A673 (cell line): ENCODE measurements around the gene REEP6. TPM values are rescaled to one million over a fixed set of nuclear protein-coding genes. Genes with fewer than 3 reads are reported as not detected.

ENCODE experiments used
- BruUV-seq: library from RNA; stranded (reverse); fragments of 400-500 nt; replicated peaks from 2 replicates; lab custom pipeline; 2021; lab: Mats Ljungman, UMichigan
- CTCF ChIA-PET: fragments of 300-600 bp; sonication (Branson Sonifier 250); formaldehyde crosslinking; loops from one replicate; lab custom pipeline; 2022; ENCODE audit warnings: antibody characterized with exemption; lab: Charles Lee
- POLR2A ChIA-PET: fragments of 300-600 bp; sonication (Branson Sonifier 250); formaldehyde crosslinking; loops from one replicate; lab custom pipeline; 2022; ENCODE audit warnings: antibody characterized with exemption; ENCODE audit not compliant: low non-redundant PET; lab: Charles Lee
- DNase-seq: peaks from one replicate; pipeline ENCODE4 v3.0.0-alpha.2; 2015; ENCODE audit warnings: low spot score
- H3K27ac ChIP-seq: fragments of 200-600 bp; sonication (generic); 2 replicates; pipeline ENCODE4 v1.5.1; 2016; ENCODE audit warnings: mixed run types, low read depth, mild to moderate bottlenecking, mixed read lengths, antibody characterized with exemption, low read length; ENCODE audit not compliant: poor library complexity, severe bottlenecking
- H3K27me3 ChIP-seq: fragments of 200-600 bp; sonication (generic); replicated peaks from 2 replicates; pipeline ENCODE4 v1.6.1; 2017; ENCODE audit warnings: mixed run types, low read depth, mild to moderate bottlenecking, mixed read lengths, antibody characterized with exemption, low read length; ENCODE audit not compliant: insufficient read depth, poor library complexity
- H3K36me3 ChIP-seq: fragments of 200-600 bp; sonication (generic); 2 replicates; pipeline ENCODE4 v1.6.1; 2016; ENCODE audit warnings: mixed run types, mild to moderate bottlenecking, mixed read lengths, antibody characterized with exemption, low read length; ENCODE audit not compliant: insufficient read depth, poor library complexity, severe bottlenecking
- H3K4me1 ChIP-seq: fragments of 200-600 bp; sonication (generic); 2 replicates; pipeline ENCODE4 v1.6.1; 2017; ENCODE audit warnings: mixed run types, mild to moderate bottlenecking, mixed read lengths, antibody characterized with exemption, low read length; ENCODE audit not compliant: insufficient read depth, poor library complexity, severe bottlenecking
- H3K4me3 ChIP-seq: fragments of 200-600 bp; sonication (generic); 2 replicates; pipeline ENCODE4 v1.5.1; 2016; ENCODE audit warnings: low read depth, mixed run types, mild to moderate bottlenecking, mixed read lengths, low read length; ENCODE audit not compliant: poor library complexity, severe bottlenecking
- H3K9me3 ChIP-seq: fragments of 200-600 bp; sonication (generic); 2 replicates; pipeline ENCODE4 v1.6.1; 2016; ENCODE audit warnings: mixed run types, low read depth, mild to moderate bottlenecking, mixed read lengths, antibody characterized with exemption, low read length; ENCODE audit not compliant: poor library complexity, severe bottlenecking
- CTCF ChIP-seq: fragments of 300-800, 200-600 bp; sonication (generic); conservative IDR thresholded peaks from 2 replicates; pipeline ENCODE4 v1.5.1; 2017; ENCODE audit warnings: low read depth, mild to moderate bottlenecking, antibody characterized with exemption, low read length, moderate library complexity, mixed read lengths
- EZH2 ChIP-seq: fragments of 200-600 bp; sonication (generic); IDR thresholded peaks from 2 replicates; pipeline ENCODE4 v1.6.1; 2017; ENCODE audit warnings: borderline replicate concordance, low read depth, mild to moderate bottlenecking, mixed read lengths, antibody characterized with exemption, low read length; ENCODE audit not compliant: poor library complexity, severe bottlenecking
- intact Hi-C: fragments of 100-400 bp; cut with micrococcal nuclease; formaldehyde crosslinking; loops from one replicate; pipeline ENCODE4 v1.10.0; 2022; ENCODE audit not compliant: unreplicated experiment
- total RNA-seq: library from RNA; stranded (reverse); gene quantifications from 2 replicates; pipeline ENCODE4 v1.2.3, GENCODE V29; 2021

Gene REEP6
- total RNA-seq, 1 experiment from 2014 or later = 4.7 TPM

GRCh38 chr19:1472231-1473084 lies 18.5 kb upstream of the REEP6 start:
- POLR2A ChIA-PET = interaction anchor here (0.6 kb wide), 1 partner anchor 17 kb away, joined by 10 read pairs; no protein-coding TSS in a partner anchor

GRCh38 chr19:1473085-1473851 lies 17.7 kb upstream of the REEP6 start:
- Histone ChIP-seq H3K27me3 (peaks cover 39% of the 10 kb centered on the region), H3K27ac (no peak overlapping the region), H3K36me3 (peaks cover 4% of the 10 kb centered on the region), H3K4me1 (peaks cover 25% of the 10 kb centered on the region), H3K9me3 (no peaks in the 10 kb centered on the region), H3K4me3 (no peak overlapping the region)
- ChIA-PET CTCF (interaction anchor here (0.6 to 0.7 kb wide), 2 partner anchors 11 to 951 kb away, joined by 3 to 4 read pairs; no protein-coding TSS in a partner anchor), POLR2A (interaction anchor here (0.6 kb wide), 1 partner anchor 18 kb away, joined by 10 read pairs; no protein-coding TSS in a partner anchor)
- intact Hi-C loops = no loop called here
- TF ChIP-seq CTCF (no peak), EZH2 (no peak)
- BruUV-seq = no TSS peak
- no peak for DNase-seq

More at GRCh38 chr19:1472231-1473084, 18.5 kb upstream of the REEP6 start:
- H3K4me1 ChIP-seq = peaks cover 27% of the 10 kb centered on the region
- intact Hi-C loops = no loop called here
- H3K27me3 ChIP-seq = peaks cover 47% of the 10 kb centered on the region
- no peak overlapping the region for H3K4me3 ChIP-seq
- H3K27ac ChIP-seq = no peak overlapping the region
- DNase-seq = no peak
- peaks cover 3% of the 10 kb centered on the region for H3K36me3 ChIP-seq
- BruUV-seq = no TSS peak
- no peaks in the 10 kb centered on the region for H3K9me3 ChIP-seq
- no peak for TF ChIP-seq CTCF
- no peak for TF ChIP-seq EZH2
- CTCF ChIA-PET = interaction anchor here (1.2 kb wide), 1 partner anchor 27 kb away, joined by 3 read pairs; no protein-coding TSS in a partner anchor

GRCh38 chr19:1474011-1474764 lies 16.8 kb upstream of the REEP6 start:
- intact Hi-C loops = no loop called here
- peaks cover 30% of the 10 kb centered on the region for H3K27me3 ChIP-seq
- no peak for DNase-seq
- peaks cover 4% of the 10 kb centered on the region for H3K36me3 ChIP-seq
- CTCF ChIA-PET = interaction anchor here (0.6 to 0.7 kb wide), 2 partner anchors 12 to 951 kb away, joined by 3 to 4 read pairs; no protein-coding TSS in a partner anchor
- no TSS peak for BruUV-seq
- no peak overlapping the region for H3K4me3 ChIP-seq
- H3K9me3 ChIP-seq = no peaks in the 10 kb centered on the region
- H3K4me1 ChIP-seq = peaks cover 24% of the 10 kb centered on the region
- POLR2A ChIA-PET = no interaction called here
- no peak overlapping the region for H3K27ac ChIP-seq
- TF ChIP-seq CTCF (no peak), EZH2 (no peak)
